Stimulated activated CD8-positive, alpha-beta memory T cell treated with anti-CD3 and anti-CD28 coated beads, Interleukin-15, amount 100 ng/mL, for 24 hours (primary cell): ENCODE measurements around the gene HYAL2.

Experiments
- DNase-seq: peaks from one replicate; pipeline ENCODE4 v3.0.0-alpha.2; 2020; ENCODE audit warnings: low read depth

The HYAL2 gene

GRCh38 chr3:50269460-50269859 lies 53.1 kb downstream of the HYAL2 start:
- no peak for DNase-seq

- no peak for DNase-seq
Observed at GRCh38 chr3:50268703-50269451, 53.7 kb downstream of the HYAL2 start, which contains the start of gene SEMA3B. TSS of gene SEMA3B (plus strand) at chr3:50269147. CDS start at chr3:50269241, 94 bp downstream.

DNA sequence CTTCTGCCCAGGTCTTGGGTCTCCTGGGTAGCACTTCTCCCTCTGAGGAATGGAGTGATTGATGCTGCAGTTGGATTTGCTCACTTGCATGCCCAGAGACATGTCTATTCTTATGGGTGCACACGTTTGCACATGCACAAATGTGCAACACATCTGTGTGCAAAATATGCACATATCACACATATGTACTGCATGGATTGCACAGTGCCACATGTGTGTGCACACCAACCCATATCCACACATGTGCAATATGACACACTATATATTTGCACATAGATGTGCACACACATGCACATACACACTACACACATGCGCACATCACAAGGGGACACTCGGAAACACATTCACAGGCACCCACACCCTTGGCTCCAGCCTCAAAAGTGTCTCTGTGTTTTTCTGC lies 54.3 kb downstream of the HYAL2 start:
- no peak for DNase-seq
